Tongue (tissue), 2 donors: ENCODE results near the gene CPPED1. TPM values are rescaled to one million over a fixed set of nuclear protein-coding genes. Genes with fewer than 3 reads are reported as not detected.
"Not testable (repeated sequence)": the region's sequence is repeated elsewhere in the genome, so short reads cannot be mapped to it uniquely, and the experiment has no call there.

Experiments
- DNase-seq: peaks from one replicate; pipeline ENCODE4 v3.0.0-alpha.2; 2015
- total RNA-seq: library from RNA; depleted of rRNA; stranded (reverse); fragments of >200 nt; gene quantifications from one replicate; pipeline ENCODE4 v1.2.3, GENCODE V29; 2014

CPPED1 gene
- total RNA-seq, 1 donor from 2014 or later: 9.3 TPM

- no peak for DNase-seq
Measured at GRCh38 chr16:12802048-12802447, 1.6 kb downstream of the CPPED1 start.

- no peak for DNase-seq
Measured at GRCh38 chr16:12801511-12802042, 2.1 kb downstream of the CPPED1 start.

DNA sequence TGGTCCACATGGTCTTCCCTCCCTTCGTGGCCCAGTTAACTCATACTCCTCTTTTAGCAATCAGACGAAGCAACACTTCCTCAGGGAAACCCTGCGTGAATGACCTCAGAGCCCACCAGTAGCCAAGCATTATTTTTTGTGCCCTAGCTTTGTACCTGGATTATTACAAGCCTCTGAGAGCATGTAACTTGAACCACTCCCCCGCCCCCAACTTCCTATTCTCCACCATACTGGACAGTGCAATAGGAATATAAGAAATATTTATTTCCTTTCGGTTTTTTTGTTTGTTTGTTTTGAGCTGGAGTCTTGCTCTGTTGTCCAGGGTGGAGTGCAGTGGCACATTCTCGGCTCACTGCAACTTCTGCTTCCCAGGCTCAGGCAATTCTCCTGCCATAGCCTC, 2.9 kb downstream of the CPPED1 start:
- no peak for DNase-seq

DNA sequence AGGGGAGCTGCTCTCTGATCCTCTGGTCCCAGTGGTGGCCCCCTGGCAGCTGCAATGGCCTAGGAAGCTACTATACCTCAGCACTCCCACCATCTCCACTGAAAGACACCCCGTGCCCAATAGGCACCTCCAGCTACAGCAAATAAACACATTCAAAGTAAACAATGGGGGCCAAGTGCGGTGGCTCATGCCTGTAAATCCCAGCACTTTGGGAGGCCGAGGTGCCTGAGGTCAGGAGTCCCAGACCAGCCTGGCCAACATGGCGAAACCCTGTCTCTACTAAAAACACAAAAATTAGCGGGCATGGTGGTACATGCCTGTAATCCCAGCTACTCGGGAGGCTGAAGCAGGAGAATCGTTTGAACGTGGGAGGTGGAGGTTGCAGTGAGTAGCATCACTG, 3.7 kb downstream of the CPPED1 start:
- not testable (repeated sequence) for DNase-seq

GRCh38 chr16:12798846-12799245, 4.8 kb downstream of the CPPED1 start:
- no peak for DNase-seq

- DNase-seq: no peak
Measured at GRCh38 chr16:12798171-12798570, 5.5 kb downstream of the CPPED1 start.

GRCh38 chr16:12796498-12796897, 7.2 kb downstream of the CPPED1 start:
- no peak for DNase-seq

DNA sequence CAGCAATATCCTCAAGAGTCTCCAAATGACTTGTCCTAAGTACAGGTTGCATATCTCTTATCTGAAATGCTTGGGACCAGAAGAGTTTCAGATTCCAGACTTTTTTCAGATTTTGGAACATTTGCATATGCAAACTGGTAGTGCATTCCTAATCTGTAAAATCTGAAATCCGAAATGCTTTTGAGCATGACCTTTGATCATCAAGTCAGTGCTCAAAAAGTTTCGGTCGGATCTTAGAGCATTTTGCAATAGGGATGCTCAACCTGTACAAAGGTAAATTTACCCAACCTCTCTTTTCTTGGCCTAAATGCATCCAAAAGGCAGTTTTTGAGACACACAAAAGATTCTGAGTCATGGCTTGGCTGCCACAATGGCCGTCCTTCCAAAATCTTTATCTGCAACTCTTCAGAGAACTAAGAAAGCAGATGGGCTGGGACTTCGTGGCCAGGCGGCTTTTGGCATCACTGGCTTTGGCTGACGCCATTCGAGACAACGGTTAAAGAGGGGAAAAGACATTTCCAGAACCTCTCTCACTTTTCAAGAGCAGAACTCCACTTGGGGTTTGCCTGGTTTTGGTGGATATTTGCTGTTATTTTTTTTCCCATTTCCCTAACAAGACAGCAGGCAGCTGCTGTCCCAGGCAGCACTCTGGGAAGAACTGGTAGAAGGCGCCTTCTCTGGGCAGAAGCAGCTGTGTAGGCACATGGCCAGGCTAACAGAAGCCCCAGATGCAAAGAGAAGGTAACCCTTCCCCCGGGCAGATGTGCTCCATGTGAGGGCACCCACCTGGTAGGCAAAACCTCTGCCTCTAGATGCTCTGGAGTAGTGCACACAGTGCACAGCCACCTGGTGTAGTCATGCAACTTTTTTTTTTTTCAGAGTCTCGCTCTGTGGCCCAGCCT, 8.9 kb downstream of the CPPED1 start:
- peak; percentile 49 for DNase-seq

- no peak for DNase-seq
Measured at GRCh38 chr16:12793865-12794240, 9.8 kb downstream of the CPPED1 start.

GRCh38 chr16:12793120-12793864, 10.4 kb downstream of the CPPED1 start:
- DNase-seq: no peak

DNA sequence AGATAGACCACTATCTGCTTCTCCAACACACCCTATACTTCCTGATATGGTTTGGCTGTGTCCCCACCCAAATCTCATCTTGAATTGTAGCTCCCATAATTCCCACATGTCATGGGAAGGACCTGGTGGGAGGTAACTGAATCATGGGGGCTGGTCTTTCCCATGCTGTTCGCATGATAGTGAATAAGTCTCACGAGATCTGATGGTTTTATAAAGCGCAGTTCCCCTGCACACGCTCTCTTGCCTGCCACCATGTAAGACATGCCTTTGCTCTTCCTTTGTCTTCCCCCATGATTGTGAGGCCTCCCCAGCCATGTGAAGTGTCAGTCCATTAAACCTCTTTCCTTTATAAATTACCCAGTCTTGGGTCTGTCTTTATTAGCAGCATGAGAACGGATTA, 11.2 kb downstream of the CPPED1 start:
- DNase-seq: not testable (repeated sequence)

- DNase-seq: no peak
Measured at GRCh38 chr16:12791340-12791739, 12.3 kb downstream of the CPPED1 start.

DNA sequence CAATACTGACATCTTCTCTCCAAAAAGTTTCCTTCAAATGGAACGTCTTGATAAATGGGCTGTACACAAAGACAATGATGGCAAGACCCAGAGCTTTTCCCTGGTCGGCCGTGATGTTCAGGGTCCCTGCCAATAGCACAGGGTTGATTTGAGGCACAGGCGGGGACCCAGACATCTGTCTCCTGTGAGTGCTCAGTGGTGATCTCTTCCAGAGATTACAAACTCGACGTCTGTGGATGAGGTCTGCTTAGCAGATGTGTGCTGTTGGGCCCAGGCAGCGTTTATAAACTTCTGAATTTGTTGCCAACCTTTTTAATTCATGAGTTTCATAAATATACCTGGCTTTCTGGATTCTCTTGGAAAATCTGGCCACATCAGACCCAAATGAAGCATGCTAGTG, 14.9 kb downstream of the CPPED1 start:
- DNase-seq: peak; percentile 22

GRCh38 chr16:12786081-12786480, 17.6 kb downstream of the CPPED1 start:
- no peak for DNase-seq

DNA sequence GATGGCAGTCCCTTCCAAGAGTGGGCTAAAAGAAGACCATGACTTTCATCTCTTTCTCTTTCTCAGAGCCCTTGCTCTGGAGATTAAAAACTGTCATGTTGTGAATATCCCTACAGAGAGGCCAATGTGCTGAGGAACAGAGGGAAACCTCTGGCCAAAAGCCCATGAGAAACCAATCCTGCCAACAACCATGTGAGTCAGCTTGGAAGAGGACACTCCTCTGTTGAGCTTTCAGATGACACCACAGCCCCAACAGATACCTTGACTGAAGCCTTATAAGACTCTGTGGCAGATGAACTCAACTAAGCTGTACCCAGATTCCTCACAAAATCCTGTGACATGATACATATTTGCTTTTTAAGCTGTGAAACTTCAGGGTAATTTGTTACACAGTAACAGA, 19.6 kb downstream of the CPPED1 start:
- no peak for DNase-seq

DNA sequence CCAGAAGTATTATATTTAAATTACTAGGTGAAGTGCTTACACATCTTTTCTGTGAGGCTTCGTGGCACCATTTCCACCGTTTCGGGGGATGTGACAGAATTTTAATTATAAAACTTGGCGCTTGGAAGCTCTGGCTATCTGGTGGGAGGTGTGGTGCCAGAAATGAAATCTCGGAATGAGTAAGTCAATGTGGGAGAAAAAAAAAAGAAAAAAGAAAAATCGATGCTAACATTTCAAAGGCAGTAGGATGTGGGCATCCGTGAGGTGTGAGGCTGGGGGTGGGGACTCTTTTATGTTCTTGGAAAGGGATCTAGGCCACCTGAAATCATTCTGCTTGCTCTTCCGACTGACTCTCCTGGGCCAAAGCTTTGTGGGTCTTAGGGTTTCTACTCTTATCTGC, 21.9 kb downstream of the CPPED1 start:
- no peak for DNase-seq

DNA sequence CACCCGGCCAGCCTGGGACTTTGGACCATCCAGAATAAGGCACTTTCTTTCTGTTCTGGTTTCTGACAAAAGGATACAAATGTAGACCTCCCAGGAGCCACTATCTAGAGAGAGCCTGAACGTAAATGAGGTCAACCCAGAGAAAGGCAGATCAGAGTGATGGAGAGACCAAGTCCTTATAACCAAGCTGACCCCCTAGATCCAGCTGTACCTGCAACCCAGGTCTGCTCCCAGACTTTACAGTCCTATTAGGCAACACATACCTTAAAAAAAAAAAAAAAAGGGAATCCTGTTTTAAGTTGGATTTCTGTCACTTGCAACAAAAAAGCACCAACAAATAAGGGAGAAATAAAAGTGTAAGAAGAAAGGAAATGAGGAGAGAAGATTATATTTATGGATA, 23.2 kb downstream of the CPPED1 start:
- DNase-seq: no peak

DNA sequence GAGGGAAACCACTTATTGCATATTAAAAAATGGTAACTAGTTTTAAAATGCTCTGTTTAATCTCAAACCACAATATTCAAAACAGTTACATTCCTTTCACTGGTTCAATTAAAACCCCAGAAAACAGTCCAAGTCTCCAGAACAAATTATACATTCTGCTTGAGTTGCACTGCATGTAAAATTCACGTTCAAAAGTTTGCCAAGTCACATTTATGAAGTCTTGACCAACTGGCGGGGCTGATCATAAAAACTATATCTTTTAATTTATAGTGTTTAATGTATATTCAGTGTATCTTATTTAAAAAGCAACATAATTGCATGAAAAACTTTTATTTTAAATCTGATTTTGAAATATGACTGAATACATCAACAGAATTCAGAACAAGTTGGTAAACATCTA, 25.0 kb downstream of the CPPED1 start:
- DNase-seq: no peak

DNA sequence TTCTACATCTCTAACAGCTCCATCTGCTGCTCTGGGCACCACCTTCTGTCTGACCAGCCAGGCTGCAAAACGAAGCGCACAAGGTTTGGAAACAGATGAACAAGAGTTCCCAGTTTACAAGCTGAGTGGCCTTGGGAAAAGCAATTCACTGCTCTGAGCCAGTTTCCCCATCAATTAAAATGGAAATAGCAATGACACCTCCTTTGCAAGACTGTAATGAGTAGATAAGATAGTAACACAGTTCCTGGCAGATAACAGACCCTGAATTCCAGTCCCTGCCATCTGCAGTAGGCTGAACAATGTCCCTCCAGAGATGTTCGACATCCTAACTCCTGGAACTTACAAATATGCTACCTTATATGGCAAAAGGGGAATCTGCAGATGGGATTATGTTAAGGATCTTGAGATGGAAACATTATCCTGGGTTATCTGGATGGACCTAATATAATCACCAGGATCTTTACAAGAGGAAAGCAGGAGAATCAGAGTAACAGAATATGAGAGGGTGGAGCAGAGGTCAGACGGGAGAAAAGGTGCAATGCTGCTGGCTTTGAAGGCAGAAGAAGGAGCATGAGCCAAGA, 27.9 kb downstream of the CPPED1 start:
- no peak for DNase-seq

GRCh38 chr16:12773221-12773620, 30.5 kb downstream of the CPPED1 start:
- DNase-seq: no peak

DNA sequence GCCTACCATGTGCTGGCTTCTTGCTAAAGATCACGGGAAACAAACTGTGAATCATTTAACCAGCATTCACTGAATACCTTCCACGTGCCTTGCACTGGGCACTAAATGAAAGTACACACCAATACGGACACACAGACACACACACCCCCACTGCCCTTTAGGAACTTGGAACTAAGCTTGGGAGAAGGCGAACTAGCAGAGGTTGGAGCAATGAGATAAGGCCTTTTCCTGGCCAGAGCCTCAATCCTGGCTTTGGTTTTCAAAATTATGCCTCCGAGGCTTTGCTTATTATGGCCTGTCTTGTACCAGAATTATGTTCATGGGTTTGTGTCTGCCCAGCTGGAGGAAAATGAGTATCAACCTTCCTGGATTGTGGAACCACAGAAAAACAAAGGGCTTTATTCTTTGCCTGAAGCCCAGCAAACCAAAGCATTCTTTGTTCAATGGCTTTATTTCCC, 32.3 kb downstream of the CPPED1 start:
- no peak for DNase-seq

- DNase-seq: no peak
Measured at GRCh38 chr16:12769525-12769924, 34.2 kb downstream of the CPPED1 start.

GRCh38 chr16:12767897-12768296, 35.8 kb downstream of the CPPED1 start:
- no peak for DNase-seq
